Measurements from ENCODE around the gene TTLL11.
"Not testable (repeated sequence)": the region's sequence is repeated elsewhere in the genome, so short reads cannot be mapped to it uniquely, and the experiment has no call there.

TTLL11 gene

GRCh38 chr9:121798941-121799340 lies 294.2 kb downstream of the TTLL11 start:
- DNase-seq (ENCODE audit: low read depth in 1 of 2, low spot score in 1 of 2) = no peak

- DNase-seq (ENCODE audit: low read depth in 1 of 2, low spot score in 1 of 2) = no peak
Measured at GRCh38 chr9:121797081-121797480, 296.0 kb downstream of the TTLL11 start.

GRCh38 chr9:121794334-121794733 lies 298.8 kb downstream of the TTLL11 start:
- DNase-seq (ENCODE audit: low read depth in 1 of 2, low spot score in 1 of 2) = not testable (repeated sequence)

GRCh38 chr9:121792476-121792875 lies 300.6 kb downstream of the TTLL11 start:
- DNase-seq (ENCODE audit: low read depth in 1 of 2, low spot score in 1 of 2) = not testable (repeated sequence)

- DNase-seq (ENCODE audit: low read depth in 1 of 2, low spot score in 1 of 2) = no peak
Measured at GRCh38 chr9:121790841-121791240, 302.3 kb downstream of the TTLL11 start.

GRCh38 chr9:121788686-121789366 lies 304.3 kb downstream of the TTLL11 start:
- DNase-seq (ENCODE audit: low read depth in 1 of 2, low spot score in 1 of 2) = no peak

GRCh38 chr9:121786998-121787422 lies 306.1 kb downstream of the TTLL11 start:
- DNase-seq (ENCODE audit: low read depth in 1 of 2, low spot score in 1 of 2) = no peak

- DNase-seq (ENCODE audit: low read depth in 1 of 2, low spot score in 1 of 2) = no peak
Measured at GRCh38 chr9:121786543-121786948, 306.6 kb downstream of the TTLL11 start.

- no peak for DNase-seq (ENCODE audit: low read depth in 1 of 2, low spot score in 1 of 2)
Measured at GRCh38 chr9:121785673-121786542, 307.2 kb downstream of the TTLL11 start.

GRCh38 chr9:121784731-121785411 lies 308.2 kb downstream of the TTLL11 start:
- no peak for DNase-seq (ENCODE audit: low read depth in 1 of 2, low spot score in 1 of 2)

- no peak for DNase-seq (ENCODE audit: low read depth in 1 of 2, low spot score in 1 of 2)
Measured at GRCh38 chr9:121783521-121784507, 309.3 kb downstream of the TTLL11 start.

GRCh38 chr9:121783111-121783510 lies 310.0 kb downstream of the TTLL11 start:
- no peak for DNase-seq (ENCODE audit: low read depth in 1 of 2, low spot score in 1 of 2)

GRCh38 chr9:121782514-121783110 lies 310.5 kb downstream of the TTLL11 start:
- DNase-seq (ENCODE audit: low read depth in 1 of 2, low spot score in 1 of 2) = no peak

GRCh38 chr9:121781701-121782464 lies 311.2 kb downstream of the TTLL11 start:
- no peak for DNase-seq (ENCODE audit: low read depth in 1 of 2, low spot score in 1 of 2)

- DNase-seq (ENCODE audit: low read depth in 1 of 2, low spot score in 1 of 2) = no peak
Measured at GRCh38 chr9:121781145-121781548, 312.0 kb downstream of the TTLL11 start.

- no peak for DNase-seq (ENCODE audit: low read depth in 1 of 2, low spot score in 1 of 2)
Measured at GRCh38 chr9:121780177-121781040, 312.7 kb downstream of the TTLL11 start.

GRCh38 chr9:121779381-121780117 lies 313.6 kb downstream of the TTLL11 start:
- DNase-seq (ENCODE audit: low read depth in 1 of 2, low spot score in 1 of 2) = no peak
